Sigmoid colon (tissue), 4 donors: ENCODE results near the gene LRRC2.

Experiments
- CTCF ChIP-seq, 4 experiments: fragments of 450-650 bp in 3 of 4; fragments of 200-600 bp in 1 of 4; IDR thresholded peaks; one replicate each; pipeline ENCODE4 v1.5.1; 2016 to 2019; ENCODE audit warnings: antibody characterized with exemption in 4 of 4, mild to moderate bottlenecking in 3 of 4, moderate library complexity in 2 of 4
- EP300 ChIP-seq, 4 donors: sonication (generic); formaldehyde crosslinking; IDR thresholded peaks; one replicate each; pipeline ENCODE4 v1.6.1; 2017; ENCODE audit warnings: antibody characterized with exemption in 4 of 4
- POLR2A ChIP-seq, 2 donors: fragments of 450-650 bp; IDR thresholded peaks; one replicate each; pipeline ENCODE4 v1.6.1; 2016; ENCODE audit warnings: antibody characterized with exemption in 2 of 2, mild to moderate bottlenecking in 2 of 2, moderate library complexity in 2 of 2
- POLR2AphosphoS5 ChIP-seq, 4 donors: sonication (generic); formaldehyde crosslinking; IDR thresholded peaks; one replicate each; pipeline ENCODE4 v1.6.1; 2017; ENCODE audit warnings: antibody characterized with exemption in 4 of 4

GRCh38 chr3:46603446-46604046, 37.4 kb upstream of the LRRC2 start:
- no peak for TF ChIP-seq POLR2A (IDR thresholded peaks at IDR 0.05)
- TF ChIP-seq POLR2AphosphoS5 (IDR thresholded peaks at IDR 0.05): no peak
- no peak for TF ChIP-seq CTCF (IDR thresholded peaks at IDR 0.05)
- no peak for TF ChIP-seq EP300 (IDR thresholded peaks at IDR 0.05)
